K562 (cell line): ENCODE data around the gene TOR1AIP2. TPM values are rescaled to one million over a fixed set of nuclear protein-coding genes. Genes with fewer than 3 reads are reported as not detected.

Experiments used
- ATAC-seq: fragments of 200-7000 bp; cut with Tn5 transposase; 3 replicates; pipeline ENCODE4 v1.9.1; 2020; ENCODE audit warnings: moderate library complexity
- BruUV-seq: library from RNA; stranded (reverse); fragments of 400-500 nt; replicated peaks from 2 replicates; lab custom pipeline; 2021; lab: Mats Ljungman, UMichigan
- CTCF ChIA-PET: fragments of 300-600 bp; formaldehyde crosslinking; extraction: SDS; loops from one replicate; lab custom pipeline; 2021; ENCODE audit warnings: low intra/inter-chr PET ratio; lab: Yijun Ruan, JAX
- POLR2A ChIA-PET: fragments of 300-600, 350-650 bp; sonication (Branson Sonifier 250); formaldehyde crosslinking; extraction: SDS; loops from one replicate; lab custom pipeline; 2021; ENCODE audit warnings: antibody characterized with exemption, inconsistent platforms; lab: Yijun Ruan, JAX
- DNase-seq, 4 experiments: peaks; one replicate each; pipeline versions ENCODE4 v3.0.0 to v3.0.0-alpha.2; 2011 to 2018; ENCODE audit warnings: low spot score in 3 of 4, mixed read lengths in 3 of 4; ENCODE audit errors: extremely low read depth in 1 of 4
- FAIRE-seq: peaks from 2 replicates; lab custom pipeline; 2011; peaks lifted over from hg19 to GRCh38; lab: Jason Lieb, UNC
- H2AFZ ChIP-seq: 2 replicates; pipeline ENCODE4 v1.6.0; 2011; ENCODE audit warnings: low read depth, low read length, control low read depth, inconsistent platforms
- H3K27ac ChIP-seq: fragments of 200-600 bp; 3 replicates; pipeline ENCODE4 v1.8.0; 2011; ENCODE audit warnings: low read depth, mild to moderate bottlenecking, control low read depth, inconsistent platforms, low read length, moderate library complexity, mixed read lengths; ENCODE audit errors: extremely low read depth
- H3K27me3 ChIP-seq, 2 experiments: fragments of 300-600 bp in 1 of 2; 2 replicates in 1 of 2; 3 replicates in 1 of 2; pipeline versions ENCODE4 v1.6.0 to v1.8.0; 2011; ENCODE audit warnings: inconsistent platforms in 2 of 2, low read length in 2 of 2, mild to moderate bottlenecking in 1 of 2, mixed read lengths in 1 of 2, moderate library complexity in 1 of 2; ENCODE audit not compliant: control insufficient read depth in 2 of 2, insufficient read depth in 2 of 2
- H3K36me3 ChIP-seq: fragments of 300-600 bp; 3 replicates; pipeline ENCODE4 v1.8.0; 2011; ENCODE audit warnings: mild to moderate bottlenecking, low read length, inconsistent platforms; ENCODE audit not compliant: control insufficient read depth, insufficient read depth
- H3K4me1 ChIP-seq, 2 experiments: fragments of 200-600 bp in 1 of 2; replicated peaks in 1 of 2; 2 replicates in 1 of 2; 3 replicates in 1 of 2; pipeline versions ENCODE4 v1.5.1 to v1.8.0; 2011; ENCODE audit warnings: inconsistent platforms in 2 of 2, low read length in 2 of 2, mild to moderate bottlenecking in 1 of 2, mixed read lengths in 1 of 2, moderate library complexity in 1 of 2; ENCODE audit not compliant: control insufficient read depth in 2 of 2, insufficient read depth in 2 of 2
- H3K4me2 ChIP-seq: 2 replicates; pipeline ENCODE4 v1.6.1; 2011; ENCODE audit warnings: low read length, control low read depth, inconsistent platforms, mixed read lengths; ENCODE audit not compliant: insufficient read depth
- H3K4me3 ChIP-seq: fragments of 200-600 bp; sonication (generic), shearing (Covaris generic); 2 replicates; pipeline ENCODE4 v1.5.1; 2016; ENCODE audit warnings: control low read depth, inconsistent platforms
- H3K79me2 ChIP-seq: fragments of 200-600 bp; 3 replicates; pipeline ENCODE4 v1.8.0; 2011; ENCODE audit warnings: low read length, inconsistent platforms; ENCODE audit not compliant: control insufficient read depth, insufficient read depth
- H3K9ac ChIP-seq, 2 experiments: 2 replicates each; pipeline versions ENCODE4 v1.6.0 to v1.6.1; 2011; ENCODE audit warnings: low read depth in 2 of 2, low read length in 2 of 2, control low read depth in 1 of 2, inconsistent platforms in 1 of 2, mild to moderate bottlenecking in 1 of 2, mixed read lengths in 1 of 2; ENCODE audit not compliant: insufficient read depth in 1 of 2
- H3K9me1 ChIP-seq: one replicate; pipeline ENCODE4 v1.6.0; 2011; ENCODE audit warnings: inconsistent platforms, mild to moderate bottlenecking, low read length, moderate library complexity; ENCODE audit not compliant: control insufficient read depth, insufficient read depth
- H3K9me3 ChIP-seq: replicated peaks from 2 replicates; pipeline ENCODE4 v1.5.1; 2011; ENCODE audit warnings: low read depth, low read length, inconsistent platforms; ENCODE audit not compliant: control insufficient read depth, insufficient read depth
- H4K20me1 ChIP-seq: replicated peaks from 2 replicates; pipeline ENCODE4 v1.6.1; 2011; ENCODE audit warnings: low read length, inconsistent platforms, mixed read lengths; ENCODE audit not compliant: control insufficient read depth, insufficient read depth
- BCLAF1 ChIP-seq, 2 experiments: fragments of 450-650 bp in 1 of 2; IDR thresholded peaks; 2 replicates each; pipeline ENCODE4 v1.6.1; 2011 to 2017; ENCODE audit warnings: low read depth in 2 of 2, antibody characterized with exemption in 1 of 2, borderline replicate concordance in 1 of 2, low read length in 1 of 2, mild to moderate bottlenecking in 1 of 2, mixed read lengths in 1 of 2; ENCODE audit not compliant: control insufficient read depth in 1 of 2
- CCAR2 ChIP-seq: fragments of 200-400 bp; formaldehyde crosslinking; IDR thresholded peaks from 2 replicates; pipeline ENCODE4 v1.6.1; 2017; ENCODE audit warnings: mild to moderate bottlenecking, low read depth, low read length
- EHMT2 ChIP-seq: fragments of 450-650 bp; IDR thresholded peaks from 2 replicates; pipeline ENCODE4 v1.6.1; 2018; ENCODE audit warnings: antibody characterized with exemption
- FOSL1 ChIP-seq: fragments of 200-800 bp; sonication (Bioruptor generic); conservative IDR thresholded peaks from 2 replicates; pipeline ENCODE4 v1.6.1; 2016; ENCODE audit warnings: missing genetic modification characterization, missing compliant biosample characterization
- GTF3C2 ChIP-seq: IDR thresholded peaks from 3 replicates; pipeline ENCODE4 v1.6.1; 2011; ENCODE audit warnings: borderline replicate concordance, mild to moderate bottlenecking, moderate library complexity; ENCODE audit not compliant: insufficient read length; ENCODE audit errors: extremely low read depth
- HIVEP1 ChIP-seq: fragments of 250-450 bp; sonication (Bioruptor Pico); IDR thresholded peaks from 2 replicates; pipeline ENCODE4 v1.4.0; 2020; ENCODE audit warnings: mild to moderate bottlenecking
- MYNN ChIP-seq, 2 experiments: sonication (generic); formaldehyde crosslinking in 1 of 2; IDR thresholded peaks; 2 replicates each; pipeline versions ENCODE4 v1.5.0 to v1.6.1; 2016 to 2020; ENCODE audit warnings: antibody characterized with exemption in 1 of 2, missing genetic modification reagents in 1 of 2
- NFE2L1 ChIP-seq: fragments of 450-650 bp; IDR thresholded peaks from 2 replicates; pipeline ENCODE4 v1.6.1; 2016; ENCODE audit warnings: missing genetic modification characterization, low read depth, mild to moderate bottlenecking, missing compliant biosample characterization, moderate library complexity, borderline replicate concordance
- PTRF ChIP-seq: fragments of 450-650 bp; IDR thresholded peaks from 2 replicates; pipeline ENCODE4 v1.6.1; 2016; ENCODE audit warnings: mild to moderate bottlenecking, missing genetic modification characterization, missing compliant biosample characterization
- PTTG1 ChIP-seq: fragments of 450-650 bp; IDR thresholded peaks from 2 replicates; pipeline ENCODE4 v1.6.1; 2016; ENCODE audit warnings: low read depth, mild to moderate bottlenecking, missing genetic modification characterization, missing compliant biosample characterization
- SMC3 ChIP-seq: conservative IDR thresholded peaks from 2 replicates; pipeline ENCODE4 v1.6.1; 2011; ENCODE audit warnings: low read depth, low read length, improper control_type of control experiment; ENCODE audit not compliant: insufficient read depth
- SNRNP70 ChIP-seq: fragments of 200-400 bp; formaldehyde crosslinking; optimal IDR thresholded peaks from 2 replicates; pipeline ENCODE3; 2017; ENCODE audit warnings: low read depth, low read length
- ZHX1 ChIP-seq: fragments of 150-350 bp; conservative IDR thresholded peaks from 2 replicates; pipeline ENCODE4 v1.6.1; 2014; ENCODE audit warnings: low read length
- WGBS: fragments of 100-300 bp; shearing (Covaris generic); methylation state at CpG from one replicate; pipeline ENCODE4 v1.1.6; 2016; ENCODE audit warnings: low coverage, mixed read lengths; ENCODE audit not compliant: insufficient coverage; ENCODE audit errors: missing lambda C conversion rate; 5-methylcytosine and 5-hydroxymethylcytosine counted together
- in situ Hi-C: fragments of 300-500 bp; cut with MboI; formaldehyde crosslinking; loops from 4 replicates; pipeline ENCODE4 v1.15.0; 2018; ENCODE audit warnings: inconsistent platforms, mixed read lengths
- intact Hi-C: fragments of 100-400 bp; cut with micrococcal nuclease; formaldehyde crosslinking; loops from 2 replicates; pipeline ENCODE4 v1.14.2; 2022
- polyA plus RNA-seq, 8 experiments: library from polyadenylated mRNA; depleted of rRNA in 4 of 8; stranded (reverse) in 5 of 8; unstranded in 3 of 8; fragments of >200 nt; fragmentation: Nextera tagmentation in 2 of 8; fragmentation: Illumina TruSeq in 1 of 8; extraction: Ambion mirVana in 2 of 8; extraction: Trizol in 1 of 8; gene quantifications; 2 replicates each; pipeline versions ENCODE4 v1.2.1 to v1.2.3, GENCODE V29; 2011 to 2014; ENCODE audit warnings: inconsistent platforms in 1 of 8, missing spikeins in 1 of 8
- total RNA-seq, 7 experiments: library from RNA; depleted of rRNA in 6 of 7; stranded (reverse); fragments of >200 nt in 6 of 7; fragmentation: Illumina TruSeq in 2 of 7; extraction: Trizol in 2 of 7; gene quantifications; 2 replicates each; pipeline versions ENCODE4 v1.2.1 to v1.2.3, GENCODE V29; 2011 to 2021; ENCODE audit warnings: low replicate concordance in 1 of 7

Gene TOR1AIP2
- total and polyA plus RNA-seq, 9 of the 15 experiments (the other 6 are each of a cell fraction or from before 2014, with no cell fraction given): 16.7 to 122 (median 41.4) TPM

GRCh38 chr1:179825206-179825605 lies 52.4 kb downstream of the TOR1AIP2 start:
- Histone ChIP-seq H3K27me3 (peaks cover 28 to 48% of the 10 kb centered on the region in 2 experiments), H3K9me3 (no peaks in the 10 kb centered on the region), H3K9me1 (no peaks in the 10 kb centered on the region), H4K20me1 (no peaks in the 10 kb centered on the region), H2AFZ (peak overlapping the region; percentile 3; the same call in 1 of the 2 replicates), H3K36me3 (no peaks in the 10 kb centered on the region), H3K9ac (no peak overlapping the region), H3K27ac (no peak overlapping the region), H3K4me3 (no peak overlapping the region), H3K79me2 (no peaks in the 10 kb centered on the region), H3K4me2 (no peak overlapping the region), H3K4me1 (peaks cover 0 to 5% of the 10 kb centered on the region in 2 experiments; a peak in 2 of 5 replicates)
- in situ Hi-C loops (no loop called here), intact Hi-C loops (no loop called here)
- ATAC-seq (0 out of 3 replicates have a peak, but pooled peaks have one; percentile 12), DNase-seq (no peak), FAIRE-seq (no peak)
- BruUV-seq: no TSS peak
- POLR2A ChIA-PET: interaction anchor here (0.6 to 0.9 kb wide), 3 partner anchors 10 to 1242 kb away, joined by 3 read pairs; no protein-coding TSS in a partner anchor
- WGBS: 33% methylated on average over 8 of the region's 8 CpGs
- CTCF ChIA-PET: interaction anchor here (1.2 kb wide), 1 partner anchor 353 kb away, joined by 3 read pairs; no protein-coding TSS in a partner anchor
- TF ChIP-seq NFE2L1 (tag): no peak
- TF ChIP-seq SNRNP70: no peak
- TF ChIP-seq BCLAF1 (IDR thresholded peaks at IDR 0.05; ENCODE audit: borderline replicate concordance in 1 of 2, control insufficient read depth in 1 of 2, low read depth in 2 of 2, low read length in 1 of 2): no peak
- no peak for TF ChIP-seq FOSL1 (tag)
- TF ChIP-seq GTF3C2: no peak
- no peak for TF ChIP-seq EHMT2
- TF ChIP-seq PTTG1 (tag): no peak
- TF ChIP-seq ZHX1: no peak
- TF ChIP-seq PTRF (tag): no peak
- TF ChIP-seq HIVEP1 (CRISPR knock-in tag): no peak
- no peak for TF ChIP-seq CCAR2
- TF ChIP-seq SMC3: no peak
- TF ChIP-seq MYNN (IDR thresholded peaks at IDR 0.05): no peak
- TF ChIP-seq MYNN (CRISPR knock-in tag; IDR thresholded peaks at IDR 0.05): no peak
